ENCODE measurements around the gene GRK1.

GRK1 gene

GRCh38 chr13:113651511-113652403 lies 15.3 kb upstream of the GRK1 start:
- DNase-seq = no peak

- no peak for DNase-seq
Observed at GRCh38 chr13:113652404-113653263, 14.4 kb upstream of the GRK1 start.

- DNase-seq = peak; percentile 48
Observed at GRCh38 chr13:113653264-113654174, 13.5 kb upstream of the GRK1 start.

- no peak for DNase-seq
Observed at GRCh38 chr13:113654175-113654560, 12.9 kb upstream of the GRK1 start.

GRCh38 chr13:113654591-113655345 lies 12.3 kb upstream of the GRK1 start:
- no peak for DNase-seq

- DNase-seq = no peak
Observed at GRCh38 chr13:113655346-113656002, 11.5 kb upstream of the GRK1 start.

- DNase-seq = no peak
Observed at GRCh38 chr13:113656003-113656588, 10.9 kb upstream of the GRK1 start.

GRCh38 chr13:113656831-113657671 lies 10.0 kb upstream of the GRK1 start:
- no peak for DNase-seq

- no peak for DNase-seq
Observed at GRCh38 chr13:113657851-113658741, 8.9 kb upstream of the GRK1 start, which contains the start of gene ATP4B. ATP4B (minus strand) TSS chr13:113658198; CDS start chr13:113658144, 54 bp downstream.

GRCh38 chr13:113658836-113659235 lies 8.2 kb upstream of the GRK1 start:
- DNase-seq = no peak

GRCh38 chr13:113659337-113659736 lies 7.7 kb upstream of the GRK1 start:
- no peak for DNase-seq

GRCh38 chr13:113660066-113660465 lies 7.0 kb upstream of the GRK1 start:
- DNase-seq = no peak

GRCh38 chr13:113661509-113661908 lies 5.5 kb upstream of the GRK1 start:
- DNase-seq = no peak

- DNase-seq = no peak
Observed at GRCh38 chr13:113663934-113664333, 3.1 kb upstream of the GRK1 start.

GRCh38 chr13:113664751-113665596 lies 2.0 kb upstream of the GRK1 start:
- DNase-seq = no peak

- DNase-seq = no peak
Observed at GRCh38 chr13:113665597-113666328, 1.3 kb upstream of the GRK1 start.

GRCh38 chr13:113666329-113666670 lies 719 bp upstream of the GRK1 start:
- no peak for DNase-seq
